ENCODE results near the gene CWC15. TPM values are rescaled to one million over a fixed set of nuclear protein-coding genes. Genes with fewer than 3 reads are reported as not detected.

Gene CWC15
- total and polyA plus RNA-seq, 2 donors (not counting 1 experiment from before 2014, with no cell fraction given) = 18.1 to 59.8 TPM

DNA sequence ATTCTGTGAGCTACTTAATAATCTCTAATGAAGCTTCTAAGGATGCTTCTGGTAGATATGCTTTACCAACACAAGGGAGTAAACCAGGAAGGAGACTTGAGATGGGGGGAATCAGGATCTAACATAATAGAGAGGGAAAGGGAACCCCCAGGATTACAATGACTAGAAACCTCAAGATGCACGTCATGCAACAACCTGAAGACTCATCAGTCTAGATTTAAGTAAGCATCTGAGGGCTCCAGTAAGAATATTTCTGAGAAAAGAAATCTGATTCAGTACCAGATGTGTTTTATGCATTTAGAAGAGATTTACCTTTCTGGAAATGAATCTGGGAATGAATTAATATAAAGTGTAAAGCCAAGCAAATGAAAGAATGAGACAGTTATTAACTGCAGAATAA lies 15.4 kb upstream of the CWC15 start:
- Histone ChIP-seq H3K79me2 (ENCODE audit: control insufficient read depth, insufficient read depth, low read length) (no peaks in the 10 kb centered on the region), H3K27me3 (replicated peaks in 1 of 4; ENCODE audit: control extremely low read depth in 1 of 4, control insufficient read depth in 3 of 4, insufficient read depth in 4 of 4, low read length in 3 of 4) (peaks cover 0 to 10% (median 2%) of the 10 kb centered on the region in 4 experiments), H3K9me3 (ENCODE audit: control extremely low read depth in 1 of 3, control insufficient read depth in 2 of 3, insufficient read depth in 1 of 3, low read length in 2 of 3) (no peaks in the 10 kb centered on the region), H4K20me1 (ENCODE audit: control insufficient read depth, insufficient read depth, low read length, poor library complexity, severe bottlenecking) (no peaks in the 10 kb centered on the region), H3K4me3 (ENCODE audit: control extremely low read depth in 1 of 5, extremely low read depth in 1 of 5, insufficient read depth in 1 of 5, low read depth in 2 of 5, low read length in 4 of 5) (no peak overlapping the region), H3K4me1 (ENCODE audit: control insufficient read depth in 2 of 2, insufficient read depth in 2 of 2, low read length in 2 of 2) (no peaks in the 10 kb centered on the region), H3K9ac (ENCODE audit: low read length) (no peak overlapping the region), H2AFZ (ENCODE audit: insufficient read depth, low read depth, low read length, poor library complexity, severe bottlenecking) (no peak overlapping the region), H3K36me3 (replicated peaks in 1 of 2; ENCODE audit: control extremely low read depth in 1 of 2, control insufficient read depth in 1 of 2, extremely low read depth in 1 of 2, insufficient read depth in 2 of 2, low read length in 1 of 2) (no peaks in the 10 kb centered on the region), H3K4me2 (replicated peaks; ENCODE audit: low read depth, low read length, poor library complexity, severe bottlenecking) (no peak overlapping the region), H3K27ac (ENCODE audit: low read length in 2 of 2) (no peak overlapping the region)
- Mint-ChIP-seq H3K4me3 (no peak overlapping the region), H3K27ac (no peak overlapping the region), H3K4me1 (no peaks in the 10 kb centered on the region), H3K27me3 (peaks cover 18% of the 10 kb centered on the region), H3K9me3 (ENCODE audit: insufficient read depth) (no peaks in the 10 kb centered on the region)
- CTCF ChIA-PET = no interaction called here
- intact Hi-C loops (cut with micrococcal nuclease) = no loop called here
- WGBS (ENCODE audit: insufficient coverage) = no CpG with 5 or more reads among the region's 1 CpG
- POLR2A ChIA-PET = no interaction called here
- TF ChIP-seq, protein P1, sequence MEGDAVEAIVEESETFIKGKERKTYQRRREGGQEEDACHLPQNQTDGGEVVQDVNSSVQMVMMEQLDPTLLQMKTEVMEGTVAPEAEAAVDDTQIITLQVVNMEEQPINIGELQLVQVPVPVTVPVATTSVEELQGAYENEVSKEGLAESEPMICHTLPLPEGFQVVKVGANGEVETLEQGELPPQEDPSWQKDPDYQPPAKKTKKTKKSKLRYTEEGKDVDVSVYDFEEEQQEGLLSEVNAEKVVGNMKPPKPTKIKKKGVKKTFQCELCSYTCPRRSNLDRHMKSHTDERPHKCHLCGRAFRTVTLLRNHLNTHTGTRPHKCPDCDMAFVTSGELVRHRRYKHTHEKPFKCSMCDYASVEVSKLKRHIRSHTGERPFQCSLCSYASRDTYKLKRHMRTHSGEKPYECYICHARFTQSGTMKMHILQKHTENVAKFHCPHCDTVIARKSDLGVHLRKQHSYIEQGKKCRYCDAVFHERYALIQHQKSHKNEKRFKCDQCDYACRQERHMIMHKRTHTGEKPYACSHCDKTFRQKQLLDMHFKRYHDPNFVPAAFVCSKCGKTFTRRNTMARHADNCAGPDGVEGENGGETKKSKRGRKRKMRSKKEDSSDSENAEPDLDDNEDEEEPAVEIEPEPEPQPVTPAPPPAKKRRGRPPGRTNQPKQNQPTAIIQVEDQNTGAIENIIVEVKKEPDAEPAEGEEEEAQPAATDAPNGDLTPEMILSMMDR (IDR thresholded peaks at IDR 0.05) = no peak
- no peak for DNase-seq
- no peak for ATAC-seq (ENCODE audit: low read depth)

DNA sequence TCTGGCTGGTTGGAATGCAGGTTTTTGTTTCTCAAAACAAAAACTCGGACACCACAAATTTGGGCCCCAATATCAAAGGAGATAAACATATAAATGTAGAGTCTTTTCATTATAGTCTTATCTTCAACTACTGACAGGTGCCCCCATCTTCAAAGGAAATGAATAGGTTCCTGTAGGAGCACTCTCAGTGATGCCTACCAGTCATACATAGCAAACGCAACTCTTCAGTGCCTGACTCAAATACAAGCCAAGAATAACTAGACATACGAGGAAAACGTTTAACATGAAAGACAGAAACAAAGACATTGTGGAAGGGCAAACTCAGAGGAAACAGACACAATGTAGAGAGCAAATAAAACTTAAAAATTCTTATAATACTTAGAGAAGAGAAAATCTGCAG lies 14.0 kb upstream of the CWC15 start:
- no peak overlapping the region for H3K27ac Mint-ChIP-seq
- H3K4me1 Mint-ChIP-seq = no peaks in the 10 kb centered on the region
- no peak for TF ChIP-seq EZH2 (IDR thresholded peaks at IDR 0.05; ENCODE audit: borderline replicate concordance, insufficient read depth, low read depth, low read length, poor library complexity, severe bottlenecking)
- TF ChIP-seq, protein P1 (IDR thresholded peaks at IDR 0.05) = no peak
- H3K4me3 Mint-ChIP-seq = no peak overlapping the region
- H3K4me3 ChIP-seq (ENCODE audit: control extremely low read depth in 1 of 5, extremely low read depth in 1 of 5, insufficient read depth in 1 of 5, low read depth in 2 of 5, low read length in 4 of 5) = no peak overlapping the region
- intact Hi-C loops (cut with micrococcal nuclease) = no loop called here
- peaks cover 0 to 10% (median 2%) of the 10 kb centered on the region in 4 experiments for H3K27me3 ChIP-seq (replicated peaks in 1 of 4; ENCODE audit: control extremely low read depth in 1 of 4, control insufficient read depth in 3 of 4, insufficient read depth in 4 of 4, low read length in 3 of 4)
- H3K27me3 Mint-ChIP-seq = peaks cover 18% of the 10 kb centered on the region
- ChIA-PET POLR2A (no interaction called here), CTCF (no interaction called here)
- H2AFZ ChIP-seq (ENCODE audit: insufficient read depth, low read depth, low read length, poor library complexity, severe bottlenecking) = no peak overlapping the region
- no peak for ATAC-seq (ENCODE audit: low read depth)
- no peak for DNase-seq
- H3K9me3 ChIP-seq (ENCODE audit: control extremely low read depth in 1 of 3, control insufficient read depth in 2 of 3, insufficient read depth in 1 of 3, low read length in 2 of 3) = no peaks in the 10 kb centered on the region
- no peak overlapping the region for H3K27ac ChIP-seq (ENCODE audit: low read length in 2 of 2)
- no peaks in the 10 kb centered on the region for H4K20me1 ChIP-seq (ENCODE audit: control insufficient read depth, insufficient read depth, low read length, poor library complexity, severe bottlenecking)
- no CpG with 5 or more reads among the region's 4 CpGs for WGBS (ENCODE audit: insufficient coverage)
- no peak overlapping the region for H3K4me2 ChIP-seq (replicated peaks; ENCODE audit: low read depth, low read length, poor library complexity, severe bottlenecking)
- H3K79me2 ChIP-seq (ENCODE audit: control insufficient read depth, insufficient read depth, low read length) = no peaks in the 10 kb centered on the region
- no peaks in the 10 kb centered on the region for H3K4me1 ChIP-seq (ENCODE audit: control insufficient read depth in 2 of 2, insufficient read depth in 2 of 2, low read length in 2 of 2)
- no peaks in the 10 kb centered on the region for H3K36me3 ChIP-seq (replicated peaks in 1 of 2; ENCODE audit: control extremely low read depth in 1 of 2, control insufficient read depth in 1 of 2, extremely low read depth in 1 of 2, insufficient read depth in 2 of 2, low read length in 1 of 2)
- H3K9ac ChIP-seq (ENCODE audit: low read length) = no peak overlapping the region
- H3K9me3 Mint-ChIP-seq (ENCODE audit: insufficient read depth) = no peaks in the 10 kb centered on the region
